GM12878 (cell line): ENCODE measurements around the gene ARMC3. TPM values are rescaled to one million over a fixed set of nuclear protein-coding genes. Genes with fewer than 3 reads are reported as not detected.
A peak's percentile ranks its signal among the peaks of the same experiment; 100 is the strongest.

Experiments used
- polyA plus RNA-seq, 11 experiments: library from polyadenylated mRNA; depleted of rRNA in 4 of 11; unstranded in 6 of 11; stranded (reverse) in 5 of 11; fragments of >200 nt; fragmentation: Nextera tagmentation in 4 of 11; fragmentation: Illumina TruSeq in 1 of 11; extraction: Ambion mirVana in 4 of 11; extraction: Trizol in 1 of 11; gene quantifications; 1 replicate in 1 of 11; 2 replicates in 10 of 11; pipeline versions ENCODE4 v1.2.1 to v1.2.3, GENCODE V29; 2011 to 2016; ENCODE audit warnings: inconsistent platforms in 2 of 11, missing spikeins in 2 of 11, low read depth in 1 of 11
- small RNA-seq: library from RNA; depleted of rRNA; stranded (forward); fragments of <200 nt; gene quantifications from one replicate; pipeline ENCODE3, GENCODE V24; 2014
- total RNA-seq, 4 experiments: library from RNA; depleted of rRNA in 3 of 4; stranded (reverse); fragments of >200 nt in 3 of 4; fragmentation: Illumina TruSeq in 1 of 4; extraction: Trizol in 1 of 4; gene quantifications; 2 replicates each; pipeline versions ENCODE4 v1.2.1 to v1.2.3, GENCODE V29; 2013 to 2021

ARMC3 gene
- total and polyA plus RNA-seq, 10 of the 15 experiments (the other 5 are each of a cell fraction or from before 2014, with no cell fraction given) = 0.01 to 0.06 TPM; not detected in 8

Small RNAs within 50 kb of the gene (small RNA-seq; reads per million reads assigned to genes)
- 5.2 reads per million, percentile 89 among the genes with 10 or more reads in this experiment for gene RNA5SP304

Other genes starting within 250 kb of the ARMC3 start
- gene PIP4K2A, start 213.5 kb upstream of the ARMC3 start, total RNA-seq (2014; rRNA removed) = 66.1 and 76.6 TPM in 2 replicates
- 138 and 139 TPM in 2 replicates for gene PIP4K2A, start 213.5 kb upstream of the ARMC3 start, total RNA-seq (2014; rRNA removed; fragmentation: Illumina TruSeq; extraction: Trizol)
- gene PIP4K2A, start 213.5 kb upstream of the ARMC3 start, total RNA-seq (2021) = 107 and 110 TPM in 2 replicates
- 74.2 and 111 TPM in 2 replicates for gene PIP4K2A, start 213.5 kb upstream of the ARMC3 start, polyA plus RNA-seq (2011; rRNA removed)
- gene PIP4K2A, start 213.5 kb upstream of the ARMC3 start, polyA plus RNA-seq (2014; fragmentation: Illumina TruSeq; extraction: Trizol) = 120 and 188 TPM in 2 replicates
- gene PIP4K2A, start 213.5 kb upstream of the ARMC3 start, polyA plus RNA-seq (2014; fragmentation: Nextera tagmentation; extraction: Ambion mirVana) = 100 to 1,000 TPM in 1 of 2 experiments, 10 to 100 TPM in 1; 54.3 to 103 TPM
- gene PIP4K2A, start 213.5 kb upstream of the ARMC3 start, polyA plus RNA-seq (2014; rRNA removed) = 63.4 and 82.4 TPM in 2 replicates
- gene PIP4K2A, start 213.5 kb upstream of the ARMC3 start, polyA plus RNA-seq (2016; fragmentation: Nextera tagmentation; extraction: Ambion mirVana) = 10 to 100 TPM; 84.1 to 84.8 TPM
- gene MSRB2, start 167.5 kb downstream of the ARMC3 start, total RNA-seq (2014; rRNA removed) = 6.4 and 7.9 TPM in 2 replicates
- gene MSRB2, start 167.5 kb downstream of the ARMC3 start, total RNA-seq (2014; rRNA removed; fragmentation: Illumina TruSeq; extraction: Trizol) = 4.2 and 4.9 TPM in 2 replicates
- gene MSRB2, start 167.5 kb downstream of the ARMC3 start, total RNA-seq (2021) = 7.1 and 9.8 TPM in 2 replicates
- 6.7 and 7.8 TPM in 2 replicates for gene MSRB2, start 167.5 kb downstream of the ARMC3 start, polyA plus RNA-seq (2011; rRNA removed)
- gene MSRB2, start 167.5 kb downstream of the ARMC3 start, polyA plus RNA-seq (2014; fragmentation: Illumina TruSeq; extraction: Trizol) = 2.6 and 4.0 TPM in 2 replicates
- gene MSRB2, start 167.5 kb downstream of the ARMC3 start, polyA plus RNA-seq (2014; fragmentation: Nextera tagmentation; extraction: Ambion mirVana) = 1 to 10 TPM; 1.5 to 3.5 TPM
- 6.0 and 7.6 TPM in 2 replicates for gene MSRB2, start 167.5 kb downstream of the ARMC3 start, polyA plus RNA-seq (2014; rRNA removed)
- 10 to 100 TPM; 18.5 to 18.6 TPM for gene MSRB2, start 167.5 kb downstream of the ARMC3 start, polyA plus RNA-seq (2016; fragmentation: Nextera tagmentation; extraction: Ambion mirVana)